Measurements from ENCODE around the gene ELK1. TPM values are rescaled to one million over a fixed set of nuclear protein-coding genes. Genes with fewer than 3 reads are reported as not detected.
A peak's percentile ranks its signal among the peaks of the same experiment; 100 is the strongest.

The ELK1 gene
- total RNA-seq, 1 donor from 2014 or later = 21.3 TPM

GRCh38 chrX:47649781-47650163, 591 bp downstream of the ELK1 start:
- H3K27me3 ChIP-seq (ENCODE audit: low read depth) = no peaks in the 10 kb centered on the region
- DNase-seq = no peak
- peak overlapping the region; percentile 86 for H3K27ac ChIP-seq (replicated peaks)
- no peaks in the 10 kb centered on the region for H3K9me3 ChIP-seq (replicated peaks)
- TF ChIP-seq CTCF (IDR thresholded peaks at IDR 0.05; ENCODE audit: borderline replicate concordance) = no peak
- peaks cover 4% of the 10 kb centered on the region for H3K36me3 ChIP-seq
- H3K4me1 ChIP-seq = peaks cover 14% of the 10 kb centered on the region
- intact Hi-C loops (cut with micrococcal nuclease) = no loop called here
- H3K4me3 ChIP-seq = peak overlapping the region; percentile 76

GRCh38 chrX:47649271-47649670, 1.1 kb downstream of the ELK1 start:
- Histone ChIP-seq H3K36me3 (no peaks in the 10 kb centered on the region), H3K27me3 (ENCODE audit: low read depth) (no peaks in the 10 kb centered on the region), H3K4me1 (peaks cover 17% of the 10 kb centered on the region), H3K9me3 (replicated peaks) (no peaks in the 10 kb centered on the region), H3K4me3 (peak overlapping the region; percentile 76), H3K27ac (replicated peaks) (no peak overlapping the region)
- intact Hi-C loops (cut with micrococcal nuclease) = no loop called here
- no peak for TF ChIP-seq CTCF (IDR thresholded peaks at IDR 0.05; ENCODE audit: borderline replicate concordance)
- DNase-seq = no peak

GRCh38 chrX:47648376-47648775, 2.0 kb downstream of the ELK1 start:
- Histone ChIP-seq H3K36me3 (no peaks in the 10 kb centered on the region), H3K4me1 (peaks cover 26% of the 10 kb centered on the region), H3K4me3 (no peak overlapping the region), H3K9me3 (replicated peaks) (no peaks in the 10 kb centered on the region), H3K27ac (replicated peaks) (no peak overlapping the region), H3K27me3 (ENCODE audit: low read depth) (no peaks in the 10 kb centered on the region)
- intact Hi-C loops (cut with micrococcal nuclease) = no loop called here
- no peak for TF ChIP-seq CTCF (IDR thresholded peaks at IDR 0.05; ENCODE audit: borderline replicate concordance)
- no peak for DNase-seq

GRCh38 chrX:47646636-47647035, 3.7 kb downstream of the ELK1 start:
- H3K4me3 ChIP-seq = no peak overlapping the region
- no peak for DNase-seq
- no peaks in the 10 kb centered on the region for H3K36me3 ChIP-seq
- TF ChIP-seq CTCF (IDR thresholded peaks at IDR 0.05; ENCODE audit: borderline replicate concordance) = no peak
- intact Hi-C loops (cut with micrococcal nuclease) = no loop called here
- peaks cover 27% of the 10 kb centered on the region for H3K4me1 ChIP-seq
- no peaks in the 10 kb centered on the region for H3K27me3 ChIP-seq (ENCODE audit: low read depth)
- H3K27ac ChIP-seq (replicated peaks) = no peak overlapping the region
- H3K9me3 ChIP-seq (replicated peaks) = no peaks in the 10 kb centered on the region

- Histone ChIP-seq H3K4me3 (no peak overlapping the region), H3K9me3 (replicated peaks) (no peaks in the 10 kb centered on the region), H3K36me3 (peaks cover 9% of the 10 kb centered on the region), H3K27ac (replicated peaks) (no peak overlapping the region), H3K27me3 (ENCODE audit: low read depth) (no peaks in the 10 kb centered on the region), H3K4me1 (peaks cover 27% of the 10 kb centered on the region)
- TF ChIP-seq CTCF (IDR thresholded peaks at IDR 0.05; ENCODE audit: borderline replicate concordance) = no peak
- no peak for DNase-seq
- intact Hi-C loops (cut with micrococcal nuclease) = no loop called here
These were observed 4.8 kb downstream of the ELK1 start for GRCh38 chrX:47645530-47645929.

All from left ventricle myocardium inferior (tissue), 1 donor.